Testis (tissue), 3 donors: ENCODE measurements around the gene TRAF2. TPM values are rescaled to one million over a fixed set of nuclear protein-coding genes. Genes with fewer than 3 reads are reported as not detected.

Experiments used
- DNase-seq: peaks from one replicate; pipeline ENCODE4 v3.0.0-alpha.2; 2019
- H3K27ac ChIP-seq, 2 donors: fragments of 200-600 bp; sonication (generic); one replicate each; pipeline ENCODE4 v1.5.1; 2019
- H3K27me3 ChIP-seq: fragments of 200-600 bp; sonication (generic); one replicate; pipeline ENCODE4 v1.5.1; 2019
- H3K36me3 ChIP-seq: fragments of 200-600 bp; sonication (generic); one replicate; pipeline ENCODE4 v1.5.1; 2017; ENCODE audit warnings: low read depth; ENCODE audit errors: missing control alignments
- H3K4me1 ChIP-seq: fragments of 200-600 bp; sonication (generic); one replicate; pipeline ENCODE4 v1.5.1; 2019
- H3K4me3 ChIP-seq, 2 donors: fragments of 200-600 bp; sonication (generic); one replicate each; pipeline ENCODE4 v1.5.1; 2017 to 2019
- H3K9me3 ChIP-seq: fragments of 200-600 bp; sonication (generic); one replicate; pipeline ENCODE4 v1.5.1; 2017
- POLR2A ChIP-seq: fragments of 450-650 bp; IDR thresholded peaks from one replicate; pipeline ENCODE4 v1.6.1; 2017; ENCODE audit warnings: antibody characterized with exemption, mild to moderate bottlenecking, moderate library complexity
- WGBS, 2 donors: methylation state at CpG; one replicate each; pipeline ENCODE4 v1.1.5; 2018; 5-methylcytosine and 5-hydroxymethylcytosine counted together
- intact Hi-C: fragments of 100-400 bp; cut with DNase I; formaldehyde crosslinking; loops from one replicate; pipeline ENCODE4 v1.15.1; 2023; ENCODE audit warnings: low total_unique reads
- polyA plus RNA-seq: library from polyadenylated mRNA; stranded (reverse); fragments of 350-450 nt; fragmentation: Illumina TruSeq; extraction: RNeasy Lipid Tissue Mini Kit (QIAGEN cat#74804); gene quantifications from one replicate; pipeline ENCODE4 v1.2.3, GENCODE V29; 2014; ENCODE audit warnings: low read depth, low replicate concordance; ENCODE audit not compliant: insufficient read depth
- total RNA-seq, 2 donors: library from RNA; depleted of rRNA; stranded (reverse); fragments of >200 nt; gene quantifications; one replicate each; pipeline ENCODE4 v1.2.3, GENCODE V29; 2016
- TF ChIP-seq, protein P1 (sequence below), 3 experiments: fragments of 450-650 bp in 2 of 3; fragments of 200-600 bp in 1 of 3; sonication (generic) in 1 of 3; IDR thresholded peaks; one replicate each; pipeline ENCODE4 v1.5.1; 2016 to 2019; ENCODE audit warnings: antibody characterized with exemption in 3 of 3, mild to moderate bottlenecking in 2 of 3, moderate library complexity in 1 of 3

The TRAF2 gene
- total and polyA plus RNA-seq, 3 donors from 2014 or later: 21.9 to 32.9 (median 23.7) TPM

DNA sequence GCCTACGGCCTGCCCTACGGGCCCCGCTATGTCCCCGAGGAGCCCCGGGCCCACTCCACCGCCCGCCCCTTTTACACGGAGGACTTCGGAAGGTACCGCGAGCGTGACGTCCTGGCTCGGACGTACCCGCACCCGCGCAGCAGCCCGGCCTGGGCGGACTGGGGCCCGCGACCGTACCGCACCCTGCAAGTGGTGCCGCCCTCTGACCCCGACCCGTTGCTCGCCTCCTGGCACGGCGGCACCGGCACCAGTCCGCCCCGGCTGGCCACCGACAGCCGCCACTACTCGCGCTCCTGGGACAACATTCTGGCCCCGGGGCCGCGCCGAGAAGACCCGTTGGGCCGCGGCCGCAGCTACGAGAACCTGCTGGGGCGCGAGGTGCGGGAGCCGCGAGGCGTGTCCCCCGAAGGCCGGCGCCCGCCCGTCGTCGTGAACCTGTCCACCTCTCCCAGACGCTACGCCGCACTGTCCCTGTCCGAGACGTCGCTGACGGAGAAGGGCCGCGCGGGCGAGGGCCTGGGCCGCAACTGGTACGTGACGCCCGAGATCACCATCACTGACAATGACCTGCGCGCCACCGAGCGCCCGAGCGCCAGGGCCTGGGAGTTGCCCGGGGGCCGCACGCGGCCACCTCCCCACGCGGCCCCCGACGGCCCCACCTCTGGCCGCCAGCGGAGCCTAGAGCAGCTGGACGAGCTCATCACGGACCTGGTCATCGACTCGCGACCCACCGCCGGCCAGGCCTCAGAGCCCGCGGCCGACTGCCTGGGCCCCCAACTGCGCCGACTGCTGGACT is 40.7 kb upstream of the TRAF2 start:
- Histone ChIP-seq H3K36me3 (no peaks in the 10 kb centered on the region), H3K4me1 (peaks cover 40% of the 10 kb centered on the region), H3K9me3 (no peaks in the 10 kb centered on the region), H3K27me3 (no peaks in the 10 kb centered on the region), H3K4me3 (peak overlapping the region in 1 of 2 donors; percentile 20), H3K27ac (no peak overlapping the region)
- 32 to 53% methylated on average over 20 to 82 of the region's 102 CpGs for WGBS, 2 donors
- TF ChIP-seq, protein P1, sequence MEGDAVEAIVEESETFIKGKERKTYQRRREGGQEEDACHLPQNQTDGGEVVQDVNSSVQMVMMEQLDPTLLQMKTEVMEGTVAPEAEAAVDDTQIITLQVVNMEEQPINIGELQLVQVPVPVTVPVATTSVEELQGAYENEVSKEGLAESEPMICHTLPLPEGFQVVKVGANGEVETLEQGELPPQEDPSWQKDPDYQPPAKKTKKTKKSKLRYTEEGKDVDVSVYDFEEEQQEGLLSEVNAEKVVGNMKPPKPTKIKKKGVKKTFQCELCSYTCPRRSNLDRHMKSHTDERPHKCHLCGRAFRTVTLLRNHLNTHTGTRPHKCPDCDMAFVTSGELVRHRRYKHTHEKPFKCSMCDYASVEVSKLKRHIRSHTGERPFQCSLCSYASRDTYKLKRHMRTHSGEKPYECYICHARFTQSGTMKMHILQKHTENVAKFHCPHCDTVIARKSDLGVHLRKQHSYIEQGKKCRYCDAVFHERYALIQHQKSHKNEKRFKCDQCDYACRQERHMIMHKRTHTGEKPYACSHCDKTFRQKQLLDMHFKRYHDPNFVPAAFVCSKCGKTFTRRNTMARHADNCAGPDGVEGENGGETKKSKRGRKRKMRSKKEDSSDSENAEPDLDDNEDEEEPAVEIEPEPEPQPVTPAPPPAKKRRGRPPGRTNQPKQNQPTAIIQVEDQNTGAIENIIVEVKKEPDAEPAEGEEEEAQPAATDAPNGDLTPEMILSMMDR (IDR thresholded peaks at IDR 0.05): no peak
- TF ChIP-seq POLR2A: no peak
- intact Hi-C loops: no loop called here
- no peak for DNase-seq

DNA sequence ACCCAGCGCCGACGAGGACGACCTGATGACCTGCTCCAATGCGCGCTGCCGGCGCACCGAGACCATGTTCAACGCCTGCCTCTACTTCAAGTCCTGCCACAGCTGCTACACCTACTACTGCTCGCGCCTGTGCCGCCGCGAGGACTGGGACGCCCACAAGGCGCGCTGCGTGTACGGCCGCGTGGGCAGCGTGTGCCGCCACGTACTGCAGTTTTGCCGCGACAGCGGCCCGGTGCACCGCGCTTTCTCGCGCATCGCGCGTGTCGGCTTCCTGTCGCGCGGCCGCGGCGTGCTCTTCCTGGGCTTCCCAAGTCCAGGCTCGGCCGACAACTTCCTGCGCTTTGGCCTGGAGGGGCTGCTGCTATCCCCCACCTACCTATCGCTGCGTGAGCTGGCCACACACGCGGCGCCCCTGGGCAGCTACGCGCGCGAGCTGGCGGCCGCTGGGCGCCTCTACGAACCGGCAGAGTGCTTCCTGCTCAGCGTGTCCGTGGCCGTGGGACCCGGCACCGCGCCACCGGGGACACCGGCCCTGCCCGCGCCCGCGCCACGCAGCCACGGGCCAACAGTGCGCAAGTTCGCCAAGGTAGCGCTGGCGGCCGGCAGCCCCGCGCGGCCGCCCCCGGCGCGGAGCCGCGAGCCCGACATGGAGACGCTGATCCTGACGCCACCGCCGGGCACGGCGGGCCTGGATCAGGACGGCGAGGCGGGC is 39.8 kb upstream of the TRAF2 start:
- Histone ChIP-seq H3K4me3 (peak overlapping the region in 1 of 2 donors; percentile 65), H3K36me3 (no peaks in the 10 kb centered on the region), H3K9me3 (no peaks in the 10 kb centered on the region), H3K4me1 (peaks cover 39% of the 10 kb centered on the region), H3K27me3 (no peaks in the 10 kb centered on the region), H3K27ac (no peak overlapping the region)
- DNase-seq: no peak
- TF ChIP-seq, protein P1 (IDR thresholded peaks at IDR 0.05): no peak
- no peak for TF ChIP-seq POLR2A
- intact Hi-C loops: no loop called here
- 17 to 50% methylated on average over 7 to 82 of the region's 98 CpGs for WGBS, 2 donors

DNA sequence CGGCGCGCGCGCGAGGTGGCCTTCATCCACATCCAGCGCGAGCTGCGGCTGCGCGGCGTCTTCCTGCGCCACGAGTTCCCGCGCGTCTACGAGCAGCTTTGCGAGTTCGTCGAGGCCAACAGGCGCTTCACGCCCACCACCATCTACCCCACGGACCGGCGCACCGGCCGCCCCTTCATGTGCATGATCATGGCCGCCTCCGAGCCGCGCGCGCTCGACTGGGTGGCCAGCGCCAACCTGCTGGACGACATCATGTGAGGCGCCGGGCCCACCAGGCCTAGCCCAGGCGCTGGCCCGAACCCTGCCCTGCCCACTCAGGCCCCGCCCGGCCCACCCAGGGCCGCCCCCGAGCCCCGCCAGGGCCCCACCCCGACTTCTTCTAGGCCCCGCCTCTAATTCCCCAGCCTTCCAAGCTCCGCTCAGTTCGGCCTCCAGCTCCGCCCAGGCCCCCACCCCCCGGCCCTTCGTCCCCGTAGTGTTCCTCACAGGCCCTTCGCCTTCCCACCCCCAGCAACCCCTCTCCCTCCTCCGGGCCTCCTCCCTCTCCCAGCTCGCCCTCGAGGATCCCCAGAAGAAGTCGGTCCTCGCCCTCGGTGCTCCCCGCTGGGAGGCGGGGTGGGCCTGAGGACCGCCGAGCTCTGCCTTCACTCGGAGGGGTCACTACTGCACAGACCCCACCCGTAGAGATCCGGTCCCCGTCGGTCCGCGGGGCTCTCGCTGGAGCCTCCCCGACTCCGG is 39.1 kb upstream of the TRAF2 start:
- Histone ChIP-seq H3K9me3 (no peaks in the 10 kb centered on the region), H3K27ac (peak overlapping the region; percentile 89 to 97), H3K4me1 (peaks cover 40% of the 10 kb centered on the region), H3K36me3 (no peaks in the 10 kb centered on the region), H3K4me3 (peak overlapping the region; percentile 65 to 72), H3K27me3 (no peaks in the 10 kb centered on the region)
- peak; percentile 56 for DNase-seq
- TF ChIP-seq, protein P1 (IDR thresholded peaks at IDR 0.05): no peak
- TF ChIP-seq POLR2A: no peak
- intact Hi-C loops: no loop called here
- WGBS, 2 donors: 11 to 20% methylated on average over 26 to 53 of the region's 75 CpGs

DNA sequence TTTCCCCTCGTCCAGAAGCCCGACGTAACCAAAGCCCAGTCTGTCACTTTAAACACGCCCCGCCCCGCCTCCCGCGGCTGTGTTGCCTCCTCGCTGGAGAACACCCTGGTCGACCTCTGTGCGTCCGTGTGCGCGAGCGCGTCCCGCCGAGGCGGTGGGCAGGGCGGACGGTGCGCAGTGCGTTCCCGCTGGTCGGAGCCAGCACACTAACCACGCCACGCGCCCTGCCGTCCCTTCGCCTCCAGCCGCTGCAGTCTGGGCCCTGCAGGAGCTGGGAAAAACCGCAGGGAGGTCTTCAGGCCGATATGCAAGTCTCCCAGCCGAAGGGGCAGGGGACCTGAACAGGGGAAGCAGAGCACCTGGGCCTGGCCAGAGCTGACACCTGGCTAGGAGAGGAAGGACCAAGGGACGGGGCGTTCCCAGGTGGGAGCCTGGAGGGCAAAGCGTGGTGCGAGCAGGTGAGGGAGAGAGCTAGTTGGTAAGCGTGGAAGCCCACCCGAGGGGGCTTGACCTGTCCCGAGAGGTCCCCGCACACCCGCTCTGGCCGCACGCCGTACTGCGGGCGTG is 38.4 kb upstream of the TRAF2 start:
- intact Hi-C loops: no loop called here

More for the DNA sequence above, 38.4 kb upstream of the TRAF2 start:
- H3K4me1 ChIP-seq: peaks cover 45% of the 10 kb centered on the region
- H3K27ac ChIP-seq: peak overlapping the region; percentile 89 to 97
- peak; percentile 94 for DNase-seq
- H3K27me3 ChIP-seq: no peaks in the 10 kb centered on the region
- H3K9me3 ChIP-seq: no peaks in the 10 kb centered on the region
- TF ChIP-seq, protein P1 (IDR thresholded peaks at IDR 0.05): no peak
- TF ChIP-seq POLR2A: no peak
- H3K4me3 ChIP-seq: peak overlapping the region; percentile 65 to 72
- 1 to 3% methylated on average over 13 to 48 of the region's 48 CpGs for WGBS, 2 donors
- no peaks in the 10 kb centered on the region for H3K36me3 ChIP-seq
